WTC11 (cell line): ENCODE data around the gene HACD1. TPM values are rescaled to one million over a fixed set of nuclear protein-coding genes. Genes with fewer than 3 reads are reported as not detected.

Experiments used
- ATAC-seq: fragments of 200-7000 bp; cut with Tn5 transposase; 2 replicates; pipeline ENCODE4 v1.10.0; 2021; ENCODE audit warnings: mild to moderate bottlenecking, moderate library complexity
- CTCF ChIA-PET: fragments of 300-600 bp; sonication (Branson Sonifier 250); formaldehyde crosslinking; loops from one replicate; lab custom pipeline; 2021; ENCODE audit warnings: antibody characterized with exemption; lab: Charles Lee
- POLR2A ChIA-PET: fragments of 350-600 bp; sonication (Branson Sonifier 250); formaldehyde crosslinking; loops from one replicate; lab custom pipeline; 2021; ENCODE audit warnings: antibody characterized with exemption; lab: Charles Lee
- DNase-seq: peaks from one replicate; pipeline ENCODE4 v3.0.0; 2021; ENCODE audit warnings: low spot score
- H3K27ac Mint-ChIP-seq: 2 replicates; pipeline ENCODE4 v1.8.0; 2021; ENCODE audit warnings: mixed read lengths
- H3K27me3 Mint-ChIP-seq: 2 replicates; pipeline ENCODE4 v1.8.0; 2021; ENCODE audit warnings: low read depth, mild to moderate bottlenecking, moderate library complexity, mixed read lengths
- H3K36me3 Mint-ChIP-seq: 2 replicates; pipeline ENCODE4 v1.8.0; 2021; ENCODE audit warnings: mixed read lengths
- H3K4me1 Mint-ChIP-seq: 2 replicates; pipeline ENCODE4 v1.8.0; 2022; ENCODE audit warnings: mixed read lengths
- H3K4me3 Mint-ChIP-seq: 2 replicates; pipeline ENCODE4 v1.8.0; 2021; ENCODE audit warnings: mild to moderate bottlenecking, moderate library complexity, mixed read lengths
- H3K9me3 Mint-ChIP-seq: 2 replicates; pipeline ENCODE4 v1.8.0; 2021; ENCODE audit warnings: mixed read lengths
- ELF4 ChIP-seq: sonication (generic); formaldehyde crosslinking; IDR thresholded peaks from 2 replicates; pipeline ENCODE4 v1.8.1; 2022; ENCODE audit warnings: low read depth, mild to moderate bottlenecking, moderate library complexity, missing genetic modification reagents
- EMX1 ChIP-seq: fragments of 250-450 bp; sonication (Bioruptor Pico); IDR thresholded peaks from 2 replicates; pipeline ENCODE4 v1.8.0; 2021; ENCODE audit warnings: mild to moderate bottlenecking
- MYBL2 ChIP-seq: sonication (generic); formaldehyde crosslinking; IDR thresholded peaks from 2 replicates; pipeline ENCODE4 v1.8.1; 2023; ENCODE audit warnings: mild to moderate bottlenecking, moderate library complexity, missing genetic modification reagents
- NFATC4 ChIP-seq: fragments of 250-450 bp; sonication (Bioruptor Pico); IDR thresholded peaks from 2 replicates; pipeline ENCODE4 v1.9.0; 2021; ENCODE audit warnings: mild to moderate bottlenecking
- NR1H2 ChIP-seq: sonication (generic); formaldehyde crosslinking; IDR thresholded peaks from 2 replicates; pipeline ENCODE4 v1.9.0; 2021; ENCODE audit warnings: mild to moderate bottlenecking, moderate library complexity, missing genetic modification reagents
- OVOL2 ChIP-seq: fragments of 250-450 bp; sonication (Bioruptor Pico); IDR thresholded peaks from 2 replicates; pipeline ENCODE4 v1.9.0; 2021; ENCODE audit warnings: mild to moderate bottlenecking, borderline replicate concordance
- SMAD3 ChIP-seq: sonication (generic); formaldehyde crosslinking; IDR thresholded peaks from 2 replicates; pipeline ENCODE4 v1.8.0; 2022; ENCODE audit warnings: missing genetic modification reagents, mild to moderate bottlenecking, borderline replicate concordance
- SOX15 ChIP-seq: fragments of 250-450 bp; sonication (Bioruptor Pico); IDR thresholded peaks from 2 replicates; pipeline ENCODE4 v1.9.0; 2021; ENCODE audit warnings: mild to moderate bottlenecking
- ZBTB21 ChIP-seq: sonication (generic); formaldehyde crosslinking; IDR thresholded peaks from 2 replicates; pipeline ENCODE4 v1.8.1; 2023; ENCODE audit warnings: mild to moderate bottlenecking, missing genetic modification reagents, borderline replicate concordance
- total RNA-seq: library from RNA; stranded (reverse); gene quantifications from 3 replicates; pipeline ENCODE4 v1.2.3, GENCODE V29; 2021
- TF ChIP-seq, protein P1 (sequence below): sonication (generic); formaldehyde crosslinking; IDR thresholded peaks from 2 replicates; pipeline ENCODE4 v1.8.0; 2022; ENCODE audit warnings: mild to moderate bottlenecking, missing genetic modification reagents
- TF ChIP-seq, protein P2 (sequence below): sonication (generic); formaldehyde crosslinking; IDR thresholded peaks from 2 replicates; pipeline ENCODE4 v1.8.1; 2022; ENCODE audit warnings: low read depth, missing genetic modification reagents, borderline replicate concordance
- TF ChIP-seq, protein P3 (sequence below): sonication (generic); formaldehyde crosslinking; IDR thresholded peaks from 2 replicates; pipeline ENCODE4 v1.8.1; 2023; ENCODE audit warnings: mild to moderate bottlenecking, missing genetic modification reagents, moderate library complexity
- TF ChIP-seq, protein P4 (sequence below): sonication (generic); formaldehyde crosslinking; IDR thresholded peaks from 2 replicates; pipeline ENCODE4 v1.8.0; 2022; ENCODE audit warnings: mild to moderate bottlenecking, missing genetic modification reagents
- TF ChIP-seq, protein P5 (sequence below): sonication (generic); formaldehyde crosslinking; IDR thresholded peaks from 2 replicates; pipeline ENCODE4 v1.8.0; 2022; ENCODE audit warnings: missing genetic modification reagents
- TF ChIP-seq, protein P6 (sequence below): sonication (generic); formaldehyde crosslinking; IDR thresholded peaks from 2 replicates; pipeline ENCODE4 v1.8.1; 2023; ENCODE audit warnings: mild to moderate bottlenecking, missing genetic modification reagents
- TF ChIP-seq, protein P7 (sequence below): sonication (generic); formaldehyde crosslinking; IDR thresholded peaks from 2 replicates; pipeline ENCODE4 v1.8.1; 2023; ENCODE audit warnings: mild to moderate bottlenecking, missing genetic modification reagents, moderate library complexity
- TF ChIP-seq, protein P8 (sequence below): fragments of 250-450 bp; sonication (Bioruptor Pico); IDR thresholded peaks from 2 replicates; pipeline ENCODE4 v1.9.0; 2021; ENCODE audit warnings: mild to moderate bottlenecking, borderline replicate concordance

HACD1 gene
- total RNA-seq, 1 experiment from 2014 or later, result 18.6 TPM

DNA sequence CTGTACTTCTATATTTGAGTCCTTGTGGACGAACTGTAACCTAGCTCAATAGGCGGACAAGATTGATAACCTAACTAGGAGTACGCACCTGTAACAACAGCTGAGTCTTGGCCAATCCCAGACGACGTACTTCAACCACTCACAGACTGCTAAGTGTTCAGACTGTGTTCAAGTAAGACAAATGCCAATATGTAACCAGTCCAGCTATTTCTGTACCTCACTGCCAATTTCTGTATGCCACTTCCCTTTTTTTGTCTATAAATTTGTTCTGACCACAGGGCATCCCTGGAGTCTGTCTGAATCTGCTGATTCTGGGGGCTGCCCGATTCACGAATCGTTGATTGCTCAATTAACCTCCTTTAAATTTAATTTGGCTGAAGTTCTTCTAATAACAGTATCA is 32.2 kb downstream of the HACD1 start (continued):
- TF ChIP-seq, protein P1, sequence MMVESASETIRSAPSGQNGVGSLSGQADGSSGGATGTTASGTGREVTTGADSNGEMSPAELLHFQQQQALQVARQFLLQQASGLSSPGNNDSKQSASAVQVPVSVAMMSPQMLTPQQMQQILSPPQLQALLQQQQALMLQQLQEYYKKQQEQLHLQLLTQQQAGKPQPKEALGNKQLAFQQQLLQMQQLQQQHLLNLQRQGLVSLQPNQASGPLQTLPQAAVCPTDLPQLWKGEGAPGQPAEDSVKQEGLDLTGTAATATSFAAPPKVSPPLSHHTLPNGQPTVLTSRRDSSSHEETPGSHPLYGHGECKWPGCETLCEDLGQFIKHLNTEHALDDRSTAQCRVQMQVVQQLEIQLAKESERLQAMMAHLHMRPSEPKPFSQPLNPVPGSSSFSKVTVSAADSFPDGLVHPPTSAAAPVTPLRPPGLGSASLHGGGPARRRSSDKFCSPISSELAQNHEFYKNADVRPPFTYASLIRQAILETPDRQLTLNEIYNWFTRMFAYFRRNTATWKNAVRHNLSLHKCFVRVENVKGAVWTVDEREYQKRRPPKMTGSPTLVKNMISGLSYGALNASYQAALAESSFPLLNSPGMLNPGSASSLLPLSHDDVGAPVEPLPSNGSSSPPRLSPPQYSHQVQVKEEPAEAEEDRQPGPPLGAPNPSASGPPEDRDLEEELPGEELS (CRISPR knock-in tag), result no peak

DNA sequence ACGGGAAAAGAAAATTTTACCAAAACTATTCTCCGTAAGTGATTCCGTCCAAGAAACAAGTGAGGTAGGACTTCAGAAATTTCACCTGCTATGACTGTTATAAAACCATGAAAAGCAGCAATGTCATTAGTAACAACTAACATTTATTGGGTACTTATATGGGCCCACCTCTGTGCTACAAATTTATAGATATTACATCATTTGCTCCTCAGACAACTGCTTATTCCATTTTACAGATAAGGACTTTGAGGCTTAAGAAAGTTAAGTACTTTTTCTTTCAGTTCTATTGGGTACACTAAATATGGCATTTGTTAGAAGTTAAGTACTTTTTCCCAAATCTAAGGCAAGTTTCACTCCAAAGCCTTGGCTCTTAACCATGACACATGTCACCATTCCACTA is 36.3 kb downstream of the HACD1 start:
- H3K4me1 Mint-ChIP-seq, result peaks cover under 1% of the 10 kb centered on the region; the same call in 1 of the 2 replicates
- ATAC-seq, result no peak
- H3K27me3 Mint-ChIP-seq, result no peaks in the 10 kb centered on the region
- ChIA-PET CTCF (no interaction called here), POLR2A (no interaction called here)
- DNase-seq, result no peak
- no peak overlapping the region for H3K4me3 Mint-ChIP-seq
- 0 out of 2 replicates have a peak, but pooled peaks cover 7% of the 10 kb centered on the region for H3K9me3 Mint-ChIP-seq
- TF ChIP-seq, protein P2, sequence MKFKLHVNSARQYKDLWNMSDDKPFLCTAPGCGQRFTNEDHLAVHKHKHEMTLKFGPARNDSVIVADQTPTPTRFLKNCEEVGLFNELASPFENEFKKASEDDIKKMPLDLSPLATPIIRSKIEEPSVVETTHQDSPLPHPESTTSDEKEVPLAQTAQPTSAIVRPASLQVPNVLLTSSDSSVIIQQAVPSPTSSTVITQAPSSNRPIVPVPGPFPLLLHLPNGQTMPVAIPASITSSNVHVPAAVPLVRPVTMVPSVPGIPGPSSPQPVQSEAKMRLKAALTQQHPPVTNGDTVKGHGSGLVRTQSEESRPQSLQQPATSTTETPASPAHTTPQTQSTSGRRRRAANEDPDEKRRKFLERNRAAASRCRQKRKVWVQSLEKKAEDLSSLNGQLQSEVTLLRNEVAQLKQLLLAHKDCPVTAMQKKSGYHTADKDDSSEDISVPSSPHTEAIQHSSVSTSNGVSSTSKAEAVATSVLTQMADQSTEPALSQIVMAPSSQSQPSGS (CRISPR knock-in tag), result no peak
- TF ChIP-seq, protein P3, sequence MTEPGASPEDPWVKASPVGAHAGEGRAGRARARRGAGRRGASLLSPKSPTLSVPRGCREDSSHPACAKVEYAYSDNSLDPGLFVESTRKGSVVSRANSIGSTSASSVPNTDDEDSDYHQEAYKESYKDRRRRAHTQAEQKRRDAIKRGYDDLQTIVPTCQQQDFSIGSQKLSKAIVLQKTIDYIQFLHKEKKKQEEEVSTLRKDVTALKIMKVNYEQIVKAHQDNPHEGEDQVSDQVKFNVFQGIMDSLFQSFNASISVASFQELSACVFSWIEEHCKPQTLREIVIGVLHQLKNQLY (CRISPR knock-in tag), result no peak
- TF ChIP-seq, protein P4, sequence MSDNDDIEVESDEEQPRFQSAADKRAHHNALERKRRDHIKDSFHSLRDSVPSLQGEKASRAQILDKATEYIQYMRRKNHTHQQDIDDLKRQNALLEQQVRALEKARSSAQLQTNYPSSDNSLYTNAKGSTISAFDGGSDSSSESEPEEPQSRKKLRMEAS (CRISPR knock-in tag), result no peak
- TF ChIP-seq EMX1 (CRISPR knock-in tag), result no peak
- TF ChIP-seq, protein P5, sequence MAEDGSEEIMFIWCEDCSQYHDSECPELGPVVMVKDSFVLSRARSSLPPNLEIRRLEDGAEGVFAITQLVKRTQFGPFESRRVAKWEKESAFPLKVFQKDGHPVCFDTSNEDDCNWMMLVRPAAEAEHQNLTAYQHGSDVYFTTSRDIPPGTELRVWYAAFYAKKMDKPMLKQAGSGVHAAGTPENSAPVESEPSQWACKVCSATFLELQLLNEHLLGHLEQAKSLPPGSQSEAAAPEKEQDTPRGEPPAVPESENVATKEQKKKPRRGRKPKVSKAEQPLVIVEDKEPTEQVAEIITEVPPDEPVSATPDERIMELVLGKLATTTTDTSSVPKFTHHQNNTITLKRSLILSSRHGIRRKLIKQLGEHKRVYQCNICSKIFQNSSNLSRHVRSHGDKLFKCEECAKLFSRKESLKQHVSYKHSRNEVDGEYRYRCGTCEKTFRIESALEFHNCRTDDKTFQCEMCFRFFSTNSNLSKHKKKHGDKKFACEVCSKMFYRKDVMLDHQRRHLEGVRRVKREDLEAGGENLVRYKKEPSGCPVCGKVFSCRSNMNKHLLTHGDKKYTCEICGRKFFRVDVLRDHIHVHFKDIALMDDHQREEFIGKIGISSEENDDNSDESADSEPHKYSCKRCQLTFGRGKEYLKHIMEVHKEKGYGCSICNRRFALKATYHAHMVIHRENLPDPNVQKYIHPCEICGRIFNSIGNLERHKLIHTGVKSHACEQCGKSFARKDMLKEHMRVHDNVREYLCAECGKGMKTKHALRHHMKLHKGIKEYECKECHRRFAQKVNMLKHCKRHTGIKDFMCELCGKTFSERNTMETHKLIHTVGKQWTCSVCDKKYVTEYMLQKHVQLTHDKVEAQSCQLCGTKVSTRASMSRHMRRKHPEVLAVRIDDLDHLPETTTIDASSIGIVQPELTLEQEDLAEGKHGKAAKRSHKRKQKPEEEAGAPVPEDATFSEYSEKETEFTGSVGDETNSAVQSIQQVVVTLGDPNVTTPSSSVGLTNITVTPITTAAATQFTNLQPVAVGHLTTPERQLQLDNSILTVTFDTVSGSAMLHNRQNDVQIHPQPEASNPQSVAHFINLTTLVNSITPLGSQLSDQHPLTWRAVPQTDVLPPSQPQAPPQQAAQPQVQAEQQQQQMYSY, result no peak
- TF ChIP-seq, protein P6, sequence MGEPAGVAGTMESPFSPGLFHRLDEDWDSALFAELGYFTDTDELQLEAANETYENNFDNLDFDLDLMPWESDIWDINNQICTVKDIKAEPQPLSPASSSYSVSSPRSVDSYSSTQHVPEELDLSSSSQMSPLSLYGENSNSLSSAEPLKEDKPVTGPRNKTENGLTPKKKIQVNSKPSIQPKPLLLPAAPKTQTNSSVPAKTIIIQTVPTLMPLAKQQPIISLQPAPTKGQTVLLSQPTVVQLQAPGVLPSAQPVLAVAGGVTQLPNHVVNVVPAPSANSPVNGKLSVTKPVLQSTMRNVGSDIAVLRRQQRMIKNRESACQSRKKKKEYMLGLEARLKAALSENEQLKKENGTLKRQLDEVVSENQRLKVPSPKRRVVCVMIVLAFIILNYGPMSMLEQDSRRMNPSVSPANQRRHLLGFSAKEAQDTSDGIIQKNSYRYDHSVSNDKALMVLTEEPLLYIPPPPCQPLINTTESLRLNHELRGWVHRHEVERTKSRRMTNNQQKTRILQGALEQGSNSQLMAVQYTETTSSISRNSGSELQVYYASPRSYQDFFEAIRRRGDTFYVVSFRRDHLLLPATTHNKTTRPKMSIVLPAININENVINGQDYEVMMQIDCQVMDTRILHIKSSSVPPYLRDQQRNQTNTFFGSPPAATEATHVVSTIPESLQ (CRISPR knock-in tag), result no peak
- TF ChIP-seq MYBL2 (CRISPR knock-in tag), result no peak
- TF ChIP-seq, protein P7, sequence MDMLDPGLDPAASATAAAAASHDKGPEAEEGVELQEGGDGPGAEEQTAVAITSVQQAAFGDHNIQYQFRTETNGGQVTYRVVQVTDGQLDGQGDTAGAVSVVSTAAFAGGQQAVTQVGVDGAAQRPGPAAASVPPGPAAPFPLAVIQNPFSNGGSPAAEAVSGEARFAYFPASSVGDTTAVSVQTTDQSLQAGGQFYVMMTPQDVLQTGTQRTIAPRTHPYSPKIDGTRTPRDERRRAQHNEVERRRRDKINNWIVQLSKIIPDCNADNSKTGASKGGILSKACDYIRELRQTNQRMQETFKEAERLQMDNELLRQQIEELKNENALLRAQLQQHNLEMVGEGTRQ (CRISPR knock-in tag), result no peak
- TF ChIP-seq NFATC4 (CRISPR knock-in tag), result no peak
- TF ChIP-seq SOX15 (CRISPR knock-in tag), result no peak
- no peak for TF ChIP-seq ELF4
- TF ChIP-seq SMAD3 (CRISPR knock-in tag), result no peak
- TF ChIP-seq, protein P8, sequence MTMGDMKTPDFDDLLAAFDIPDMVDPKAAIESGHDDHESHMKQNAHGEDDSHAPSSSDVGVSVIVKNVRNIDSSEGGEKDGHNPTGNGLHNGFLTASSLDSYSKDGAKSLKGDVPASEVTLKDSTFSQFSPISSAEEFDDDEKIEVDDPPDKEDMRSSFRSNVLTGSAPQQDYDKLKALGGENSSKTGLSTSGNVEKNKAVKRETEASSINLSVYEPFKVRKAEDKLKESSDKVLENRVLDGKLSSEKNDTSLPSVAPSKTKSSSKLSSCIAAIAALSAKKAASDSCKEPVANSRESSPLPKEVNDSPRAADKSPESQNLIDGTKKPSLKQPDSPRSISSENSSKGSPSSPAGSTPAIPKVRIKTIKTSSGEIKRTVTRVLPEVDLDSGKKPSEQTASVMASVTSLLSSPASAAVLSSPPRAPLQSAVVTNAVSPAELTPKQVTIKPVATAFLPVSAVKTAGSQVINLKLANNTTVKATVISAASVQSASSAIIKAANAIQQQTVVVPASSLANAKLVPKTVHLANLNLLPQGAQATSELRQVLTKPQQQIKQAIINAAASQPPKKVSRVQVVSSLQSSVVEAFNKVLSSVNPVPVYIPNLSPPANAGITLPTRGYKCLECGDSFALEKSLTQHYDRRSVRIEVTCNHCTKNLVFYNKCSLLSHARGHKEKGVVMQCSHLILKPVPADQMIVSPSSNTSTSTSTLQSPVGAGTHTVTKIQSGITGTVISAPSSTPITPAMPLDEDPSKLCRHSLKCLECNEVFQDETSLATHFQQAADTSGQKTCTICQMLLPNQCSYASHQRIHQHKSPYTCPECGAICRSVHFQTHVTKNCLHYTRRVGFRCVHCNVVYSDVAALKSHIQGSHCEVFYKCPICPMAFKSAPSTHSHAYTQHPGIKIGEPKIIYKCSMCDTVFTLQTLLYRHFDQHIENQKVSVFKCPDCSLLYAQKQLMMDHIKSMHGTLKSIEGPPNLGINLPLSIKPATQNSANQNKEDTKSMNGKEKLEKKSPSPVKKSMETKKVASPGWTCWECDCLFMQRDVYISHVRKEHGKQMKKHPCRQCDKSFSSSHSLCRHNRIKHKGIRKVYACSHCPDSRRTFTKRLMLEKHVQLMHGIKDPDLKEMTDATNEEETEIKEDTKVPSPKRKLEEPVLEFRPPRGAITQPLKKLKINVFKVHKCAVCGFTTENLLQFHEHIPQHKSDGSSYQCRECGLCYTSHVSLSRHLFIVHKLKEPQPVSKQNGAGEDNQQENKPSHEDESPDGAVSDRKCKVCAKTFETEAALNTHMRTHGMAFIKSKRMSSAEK (CRISPR knock-in tag), result no peak
- no peak for TF ChIP-seq NR1H2 (CRISPR knock-in tag)
- no peak for TF ChIP-seq OVOL2 (CRISPR knock-in tag)
- no peak for TF ChIP-seq ZBTB21 (CRISPR knock-in tag)
- no peaks in the 10 kb centered on the region for H3K36me3 Mint-ChIP-seq
- H3K27ac Mint-ChIP-seq, result no peak overlapping the region
